Fibroblast of gingiva (primary cell): ENCODE data around the gene LDOC1.
"Not testable (repeated sequence)": the region's sequence is repeated elsewhere in the genome, so short reads cannot be mapped to it uniquely, and the experiment has no call there.

Source experiments
- DNase-seq: peaks from one replicate; pipeline ENCODE4 v3.0.0-alpha.2; 2011; ENCODE audit warnings: low read depth

The LDOC1 gene

DNA sequence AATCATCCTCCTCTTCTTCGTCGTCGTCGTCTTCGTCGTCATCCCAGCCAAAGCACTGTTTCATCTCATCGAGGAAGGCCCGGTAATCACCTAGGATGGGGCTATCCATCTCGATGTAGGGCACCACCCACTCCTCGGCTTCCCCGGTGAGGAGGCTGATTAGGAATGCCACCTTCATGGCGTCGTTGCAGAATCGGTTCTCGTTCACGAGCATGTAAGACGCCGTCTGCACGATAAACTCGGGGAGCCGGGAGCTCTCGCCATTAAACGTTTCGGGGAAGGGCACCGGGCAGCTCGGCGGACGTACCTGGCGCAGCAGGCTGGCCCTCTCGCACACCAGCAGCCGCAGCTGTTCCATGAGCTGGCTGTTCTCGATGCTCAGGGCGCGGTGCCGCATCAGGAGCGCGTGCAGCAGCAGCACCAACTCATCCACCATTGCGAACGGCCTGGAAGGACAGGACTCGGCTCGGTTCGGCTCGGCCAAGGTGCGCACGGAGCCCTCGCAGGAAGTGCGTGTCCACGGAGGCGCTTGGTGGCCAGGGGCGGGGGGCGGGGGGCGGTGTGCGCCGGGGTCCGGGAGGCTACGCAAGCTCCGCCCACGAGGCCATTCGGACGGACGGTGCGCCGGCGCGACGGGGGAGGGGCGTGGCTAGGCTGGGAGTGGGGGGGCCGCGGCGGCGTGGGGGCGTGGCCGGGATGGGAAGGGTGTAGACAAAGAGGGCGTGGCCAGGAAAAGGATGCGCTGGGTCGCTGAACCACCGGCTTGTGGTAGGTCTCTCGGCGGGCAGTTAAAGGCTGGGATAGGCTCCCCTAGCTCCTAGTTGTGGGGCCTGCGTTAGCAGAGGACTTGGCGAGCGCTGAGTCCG is at the start of gene LDOC1:
Gene LDOC1, minus strand, starts transcription at position 544 of the 866 bp plus-strand sequence. Its CDS starts 108 bp downstream, at position 436.
- peak; percentile 57 for DNase-seq

DNA sequence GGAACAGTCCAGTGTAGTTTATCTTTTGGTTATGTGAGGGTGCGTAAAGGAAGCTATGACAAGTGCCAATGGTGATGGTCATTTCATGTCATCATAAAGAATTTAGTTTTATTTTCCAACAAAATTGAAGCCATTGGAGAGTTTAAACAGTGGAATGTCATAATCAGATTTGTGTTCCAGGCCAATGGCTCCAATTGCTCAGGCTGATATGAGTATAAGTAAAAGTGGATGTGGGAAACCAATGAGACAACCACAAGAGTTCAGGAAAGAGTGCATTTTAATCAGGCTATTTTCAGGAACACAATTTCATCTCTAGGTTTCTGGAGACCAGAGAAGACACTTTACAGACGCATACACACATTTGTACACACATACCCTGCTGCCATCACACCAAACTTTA is 44.7 kb upstream of the LDOC1 start:
- DNase-seq = no peak

DNA sequence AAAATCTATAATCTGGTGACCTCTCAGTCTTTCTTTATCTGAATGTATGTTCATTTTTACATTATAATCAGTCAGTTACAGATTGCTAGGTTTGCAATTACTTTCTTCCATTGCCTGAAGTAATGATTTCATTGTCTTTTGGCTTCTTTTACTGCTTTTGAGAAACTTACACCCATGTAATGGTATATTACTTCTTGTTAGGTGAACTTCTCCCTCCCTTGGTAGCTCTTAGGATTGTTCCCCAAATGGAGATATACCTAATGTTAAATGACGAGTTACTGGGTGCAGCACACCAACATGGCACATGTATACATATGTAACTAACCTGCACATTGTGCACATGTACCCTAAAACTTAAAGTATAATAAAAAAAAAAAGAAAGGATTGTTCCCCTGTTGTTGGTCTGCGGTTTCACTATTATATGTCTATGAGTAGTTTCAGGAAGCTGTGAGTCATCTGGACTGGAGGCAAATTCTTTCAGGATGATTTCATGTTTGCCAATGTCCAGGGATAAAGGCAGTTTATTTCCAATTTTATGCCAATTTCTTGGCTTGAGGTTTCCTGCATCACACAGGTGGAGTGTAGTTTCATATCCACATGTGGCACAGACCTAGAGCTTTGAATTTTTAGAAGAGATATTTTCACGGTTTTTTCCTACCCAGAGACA is 43.5 kb upstream of the LDOC1 start:
- peak; percentile 3 for DNase-seq

DNA sequence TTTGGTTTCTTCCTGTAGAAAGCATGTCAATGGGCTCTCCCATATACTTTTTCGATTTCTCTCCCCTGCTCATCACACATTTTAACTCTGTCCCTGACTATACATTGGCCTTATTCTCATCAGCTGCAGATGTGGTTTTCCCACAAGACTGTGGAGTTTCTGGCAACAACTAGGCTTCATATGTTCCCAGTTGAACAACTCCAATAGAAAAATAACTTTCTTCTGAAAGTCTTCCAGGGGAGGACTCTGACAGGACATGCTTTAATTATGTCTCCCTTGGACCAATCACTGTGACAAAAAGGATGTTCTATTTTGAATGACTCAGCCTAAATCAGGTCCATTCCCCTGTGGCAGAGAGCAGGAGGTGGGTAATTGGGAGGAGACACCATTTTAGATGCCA is 37.3 kb upstream of the LDOC1 start:
- peak; percentile 0 for DNase-seq

DNA sequence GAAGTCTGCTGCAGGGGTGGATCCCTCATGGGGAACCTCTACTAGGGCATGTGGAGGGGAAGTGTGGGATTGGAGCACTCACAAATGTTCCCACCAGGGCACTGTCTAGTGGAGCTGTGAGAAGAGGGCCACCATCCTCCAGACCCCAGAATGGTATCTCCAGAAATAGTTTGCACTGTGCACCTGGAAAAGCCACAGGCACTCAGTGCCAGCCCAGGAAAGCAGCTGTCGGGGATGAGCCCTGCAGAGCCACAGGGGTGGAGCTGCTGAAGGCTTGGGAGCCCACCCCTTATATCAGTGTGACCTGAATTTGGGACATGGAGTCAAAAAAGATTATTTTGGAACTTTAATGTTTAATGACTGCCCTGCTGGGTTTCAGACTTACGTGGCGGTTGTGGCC is 25.0 kb upstream of the LDOC1 start:
- no peak for DNase-seq

DNA sequence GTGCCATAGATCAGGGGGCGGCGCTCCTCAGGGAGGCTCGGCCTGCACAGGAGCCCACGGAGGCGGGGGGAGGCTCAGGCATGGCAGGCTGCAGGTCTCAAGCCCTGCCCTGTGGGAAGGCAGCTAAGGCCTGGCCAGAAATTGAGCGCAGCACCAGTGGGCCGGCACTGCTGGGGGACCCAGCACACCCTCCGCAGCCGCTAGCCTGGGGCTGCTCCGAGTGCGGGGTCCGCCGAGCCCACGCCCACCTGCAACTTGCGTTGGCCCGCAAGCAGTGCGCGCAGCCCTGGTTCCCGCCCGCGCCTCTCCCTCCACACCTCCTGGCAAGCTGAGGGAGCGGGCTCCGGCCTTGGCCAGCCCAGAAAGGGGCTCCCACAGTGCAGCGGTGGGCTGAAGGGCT is 11.6 kb upstream of the LDOC1 start:
- DNase-seq = not testable (repeated sequence)

DNA sequence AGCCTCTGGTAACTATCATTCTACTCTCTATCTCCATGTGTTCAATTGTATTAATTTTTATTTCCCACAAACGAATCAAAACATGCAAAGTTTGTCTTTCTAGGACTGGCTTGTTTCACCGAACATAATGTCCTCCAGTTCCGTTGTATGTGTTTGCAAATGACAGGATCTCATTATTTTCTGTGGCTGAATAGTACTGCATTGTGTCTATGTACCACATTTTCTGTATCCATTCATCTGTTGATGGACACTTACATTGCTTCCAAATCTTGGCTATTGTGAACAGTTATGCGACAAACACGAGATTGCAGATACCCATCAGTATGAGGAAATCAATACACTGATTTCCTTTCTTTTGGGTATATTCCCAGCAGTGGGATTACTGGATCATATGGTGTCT is 8.4 kb upstream of the LDOC1 start:
- DNase-seq = no peak

DNA sequence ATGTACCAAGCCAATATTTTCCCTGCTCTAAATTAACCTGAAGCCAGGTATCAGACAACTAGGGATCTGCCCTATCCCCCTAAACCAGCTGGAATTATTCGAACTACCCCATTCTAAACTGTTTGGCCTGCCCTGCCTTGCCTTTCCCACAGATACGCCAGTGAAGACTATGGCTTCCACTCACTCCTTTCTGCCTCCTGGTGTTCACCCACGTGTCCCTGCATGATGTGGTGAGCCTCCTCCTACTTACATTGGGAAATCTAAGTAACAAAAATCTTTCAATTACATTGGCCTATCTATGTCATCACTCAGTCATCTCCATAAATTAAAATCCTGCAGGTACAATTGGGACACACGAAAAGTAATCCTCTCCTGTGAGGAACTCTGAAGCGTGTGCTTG is 6.1 kb upstream of the LDOC1 start:
- DNase-seq = no peak

DNA sequence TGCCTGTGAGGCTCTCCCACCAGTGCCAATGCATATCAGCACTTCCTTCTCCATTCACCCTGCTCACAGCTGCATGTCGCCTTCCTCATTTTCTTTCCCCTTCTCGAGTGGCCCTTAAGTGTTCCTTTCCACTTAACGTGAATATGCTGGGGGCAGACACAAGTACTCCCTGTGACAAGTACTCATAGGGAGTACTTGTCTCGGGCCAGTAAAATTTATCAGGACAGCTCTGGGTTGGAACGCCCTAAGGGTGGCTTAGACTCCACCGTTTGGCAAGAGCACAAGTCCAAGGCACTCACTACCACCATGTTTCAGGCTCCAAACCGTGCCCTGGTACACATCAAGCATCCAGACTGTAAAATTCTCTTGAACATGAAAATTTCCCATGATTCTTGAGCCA is 3.9 kb upstream of the LDOC1 start:
- no peak for DNase-seq

DNA sequence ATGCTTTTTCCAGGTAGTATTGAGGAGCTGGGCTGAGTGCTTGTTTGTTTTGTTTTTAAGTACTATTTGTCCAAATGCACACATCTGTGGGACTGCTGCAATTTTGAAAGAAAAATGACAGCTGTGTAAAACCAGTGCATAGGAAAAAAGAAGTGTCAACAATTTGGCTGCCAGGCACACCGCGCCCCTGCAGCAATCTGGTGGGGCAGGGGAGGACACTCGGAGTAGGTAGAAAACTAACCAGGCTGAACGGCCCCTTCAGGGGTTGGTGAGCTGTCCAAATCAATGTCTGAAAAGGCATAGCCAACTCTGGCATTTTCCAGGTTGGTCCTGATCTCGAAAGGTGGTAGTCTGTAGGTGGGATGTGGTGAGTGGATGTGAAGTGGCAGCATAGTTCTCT is 1.1 kb downstream of the LDOC1 start:
- DNase-seq = no peak

DNA sequence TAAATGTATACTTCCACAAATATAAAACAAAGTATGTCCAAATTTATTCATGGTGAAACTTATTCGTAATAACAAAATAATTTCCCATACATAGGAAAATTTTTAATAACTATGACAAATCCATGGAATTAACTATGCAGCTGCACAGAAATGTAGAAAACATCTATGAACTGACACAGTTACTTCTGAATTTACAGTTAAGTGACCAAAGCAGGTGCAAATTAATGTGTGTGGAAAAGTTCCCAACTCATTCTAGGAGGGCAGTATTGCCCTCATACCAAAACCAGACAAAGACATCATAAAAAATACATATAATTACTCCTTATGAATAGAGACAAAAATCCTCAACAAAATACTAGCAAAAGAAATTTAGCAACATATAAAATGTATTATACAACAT is 12.5 kb downstream of the LDOC1 start:
- no peak for DNase-seq

DNA sequence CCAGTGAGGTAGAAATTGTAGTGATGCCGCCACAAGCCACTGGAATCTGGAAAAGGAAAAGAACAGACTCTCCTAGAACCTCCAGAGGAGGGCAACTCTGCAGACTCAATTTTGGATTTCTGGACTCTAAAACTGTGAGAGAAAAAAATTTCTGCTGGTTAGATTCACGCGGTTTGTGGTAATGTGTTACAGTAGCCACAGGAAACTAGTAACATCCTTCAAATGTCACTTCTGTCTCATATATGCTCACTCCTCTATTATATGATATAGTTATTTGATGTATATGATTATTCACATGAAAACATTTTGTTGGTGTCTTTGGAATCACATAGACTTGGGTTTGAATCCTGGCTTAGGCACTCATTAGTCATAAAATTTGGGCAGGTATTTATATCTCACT is 18.8 kb downstream of the LDOC1 start:
- no peak for DNase-seq

DNA sequence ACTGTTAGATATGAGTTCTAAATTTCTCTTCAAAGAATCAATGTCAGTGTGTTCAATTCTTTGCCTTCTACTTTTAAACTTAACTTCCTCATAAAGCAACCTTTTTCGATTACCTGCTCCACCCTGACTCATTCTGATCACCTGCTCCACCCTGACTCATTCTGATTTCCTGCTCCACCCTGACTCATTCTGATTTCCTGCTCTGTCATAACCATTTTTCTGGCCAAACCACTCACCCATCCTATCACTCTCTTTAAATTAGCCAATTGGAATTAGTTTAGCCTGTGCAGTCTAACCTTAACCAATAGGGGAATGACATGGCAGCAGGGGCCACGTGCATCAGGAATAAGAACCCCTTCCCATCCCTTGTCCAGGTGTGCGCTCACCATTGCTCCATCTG is 21.7 kb downstream of the LDOC1 start:
- not testable (repeated sequence) for DNase-seq

DNA sequence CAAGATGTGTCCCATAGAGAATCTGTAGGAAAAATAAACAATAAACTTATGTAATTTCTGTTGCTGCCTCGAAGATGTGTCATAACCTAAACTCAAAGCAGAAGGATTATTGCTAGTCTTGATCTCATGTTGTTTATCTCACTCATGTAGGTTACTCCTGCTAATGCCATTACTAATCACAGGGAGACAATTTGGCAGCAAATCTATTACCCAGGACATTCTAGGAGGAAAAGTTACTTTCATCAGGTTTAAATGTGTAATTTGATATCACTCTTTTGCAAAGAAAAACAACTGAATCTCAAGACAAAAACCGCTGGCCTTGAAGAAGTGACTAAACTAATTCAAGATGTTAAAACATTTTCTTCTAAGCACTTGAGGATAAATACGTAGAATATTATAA is 34.0 kb downstream of the LDOC1 start:
- DNase-seq = peak; percentile 13

DNA sequence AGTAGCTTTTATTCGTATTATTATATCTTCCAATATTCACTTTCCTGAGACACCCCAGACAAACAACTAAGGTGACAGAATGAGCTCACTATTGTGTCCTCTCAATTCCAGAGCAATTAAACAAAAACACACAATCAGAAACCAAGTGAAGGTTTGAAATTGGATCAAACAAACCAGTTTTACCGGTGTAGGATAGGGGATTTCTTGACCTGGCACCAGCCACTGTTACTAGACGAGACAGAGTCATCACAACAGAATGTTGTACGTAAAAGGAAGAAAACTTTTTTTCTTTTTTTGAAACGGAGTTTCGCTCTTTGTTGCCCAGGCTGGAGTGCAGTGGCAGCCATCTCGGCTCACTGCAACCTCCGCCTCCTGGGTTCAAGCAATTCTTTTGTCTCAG is 43.7 kb downstream of the LDOC1 start:
- DNase-seq = no peak

DNA sequence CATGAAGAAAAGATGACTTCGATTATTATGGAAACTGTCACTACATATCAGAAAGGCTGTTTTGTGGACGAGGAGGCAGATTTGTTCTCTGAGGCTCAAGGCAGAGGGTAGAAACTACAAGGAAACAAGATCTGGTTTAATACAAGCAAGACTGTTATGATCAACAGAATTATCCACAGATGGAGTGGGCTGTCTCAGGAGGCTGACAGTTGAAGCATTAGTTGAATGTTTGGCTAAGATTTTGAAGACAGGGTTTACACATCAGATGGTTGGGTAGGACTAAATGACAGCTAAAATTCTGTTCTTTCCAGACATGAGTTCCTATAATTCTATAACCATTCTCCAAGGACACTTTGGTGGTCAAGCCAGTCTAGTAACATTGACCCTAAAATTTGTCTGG is 49.8 kb downstream of the LDOC1 start:
- DNase-seq = no peak
